Stimulated activated CD4-positive, alpha-beta T cell treated with anti-CD3 and anti-CD28 coated beads, Interleukin-2, amount 100 ng/mL, for 48 hours (primary cell): ENCODE data around the gene WAPL.
A peak's percentile ranks its signal among the peaks of the same experiment; 100 is the strongest.
"Not testable (repeated sequence)": the region's sequence is repeated elsewhere in the genome, so short reads cannot be mapped to it uniquely, and the experiment has no call there.

Source experiments
- DNase-seq, 2 donors: peaks; one replicate each; pipeline ENCODE4 v3.0.0-alpha.2; 2020

The WAPL gene

GRCh38 chr10:86411281-86411841, 110.2 kb downstream of the WAPL start:
- no peak for DNase-seq

GRCh38 chr10:86410542-86411124, 111.0 kb downstream of the WAPL start:
- DNase-seq: no peak

GRCh38 chr10:86409183-86409582, 112.4 kb downstream of the WAPL start:
- no peak for DNase-seq

GRCh38 chr10:86403183-86403797, 118.3 kb downstream of the WAPL start:
- DNase-seq: no peak

- no peak for DNase-seq
These were observed 119.2 kb downstream of the WAPL start for GRCh38 chr10:86402283-86402941.

GRCh38 chr10:86401588-86402282, 119.9 kb downstream of the WAPL start:
- DNase-seq: no peak

- peak; percentile 52 to 69 for DNase-seq
These were observed 120.6 kb downstream of the WAPL start for GRCh38 chr10:86400705-86401587.

- peak; percentile 96 to 97 for DNase-seq
These were observed 121.5 kb downstream of the WAPL start for GRCh38 chr10:86399879-86400704.

- no peak for DNase-seq
These were observed 122.1 kb downstream of the WAPL start for GRCh38 chr10:86399514-86399878.

GRCh38 chr10:86397120-86397519, 124.5 kb downstream of the WAPL start:
- no peak for DNase-seq

- DNase-seq: no peak
These were observed 127.6 kb downstream of the WAPL start for GRCh38 chr10:86393862-86394455.

GRCh38 chr10:86393362-86393761, 128.2 kb downstream of the WAPL start:
- no peak for DNase-seq

- DNase-seq: no peak
These were observed 128.9 kb downstream of the WAPL start for GRCh38 chr10:86392723-86393094.

- DNase-seq: no peak
These were observed 129.4 kb downstream of the WAPL start for GRCh38 chr10:86391986-86392722.

GRCh38 chr10:86391236-86391840, 130.3 kb downstream of the WAPL start:
- no peak for DNase-seq

- DNase-seq: no peak
These were observed 131.1 kb downstream of the WAPL start for GRCh38 chr10:86390337-86391120.

- DNase-seq: no peak
These were observed 132.0 kb downstream of the WAPL start for GRCh38 chr10:86389441-86390193.

GRCh38 chr10:86389109-86389440, 132.5 kb downstream of the WAPL start:
- DNase-seq: not testable (repeated sequence)
